HG03039 (cell line): ENCODE data around the gene CCDC178.

Source experiments
- ATAC-seq: cut with Tn5 transposase; IDR thresholded peaks from one replicate; pipeline ENCODE4 v1.9.1; 2021; ENCODE audit warnings: mild to moderate bottlenecking, moderate library complexity; ENCODE audit not compliant: unreplicated experiment

Gene CCDC178

GRCh38 chr18:33146014-33146413, 294.5 kb downstream of the CCDC178 start:
- no peak for ATAC-seq

DNA sequence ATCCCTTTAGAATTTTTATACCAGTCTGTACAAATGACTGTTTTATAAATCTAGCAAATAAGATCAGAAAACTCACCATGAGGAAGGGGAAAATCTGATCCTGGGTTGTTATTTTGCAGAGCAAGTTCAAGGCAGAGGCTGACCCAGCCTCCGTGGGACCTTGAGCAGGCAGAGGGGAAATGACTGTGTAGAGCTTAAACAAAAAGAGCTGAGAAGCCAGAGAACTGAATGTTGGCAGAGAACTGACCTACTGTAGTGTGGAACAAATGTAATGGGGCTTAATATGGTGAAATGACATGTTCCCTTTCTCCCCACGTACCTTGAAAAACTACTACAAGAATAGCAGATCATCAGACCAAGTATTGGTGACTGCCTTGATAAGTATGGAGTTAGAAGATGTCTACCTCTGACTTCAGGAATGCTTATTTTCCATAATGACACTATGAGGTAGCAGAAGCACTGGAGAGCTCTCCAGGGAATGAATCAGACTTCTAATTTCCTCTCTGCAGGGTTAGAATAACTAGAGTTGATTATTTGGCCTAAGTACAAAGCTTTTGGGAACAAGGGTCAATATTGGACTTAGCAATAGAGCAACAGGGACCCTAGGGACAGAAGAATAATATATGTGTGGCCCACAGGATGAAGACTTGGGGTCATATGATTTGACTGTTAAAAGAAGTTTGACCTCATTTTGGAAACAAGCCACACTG, 304.4 kb downstream of the CCDC178 start:
- ATAC-seq: no peak

- ATAC-seq: no peak
These were observed 307.9 kb downstream of the CCDC178 start for GRCh38 chr18:33132657-33133056.

DNA sequence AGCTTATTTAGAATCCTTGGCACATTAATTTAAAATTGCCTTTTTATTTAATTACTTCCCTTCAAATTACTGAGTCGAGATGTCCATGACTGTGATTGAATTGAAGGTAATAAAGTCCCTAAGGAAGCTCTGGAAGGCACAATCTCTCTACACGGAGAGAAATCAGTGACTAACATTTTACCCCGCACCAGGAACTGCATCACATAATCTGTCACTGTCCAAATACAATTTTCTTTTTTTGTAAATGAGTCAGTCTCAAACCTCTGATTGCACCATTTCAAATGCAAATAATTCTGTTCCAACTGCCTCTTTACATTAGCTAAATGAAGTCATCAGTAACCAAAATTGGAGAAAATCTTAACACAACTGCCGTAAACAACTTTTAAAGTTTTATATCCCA, 311.9 kb downstream of the CCDC178 start:
- no peak for ATAC-seq

DNA sequence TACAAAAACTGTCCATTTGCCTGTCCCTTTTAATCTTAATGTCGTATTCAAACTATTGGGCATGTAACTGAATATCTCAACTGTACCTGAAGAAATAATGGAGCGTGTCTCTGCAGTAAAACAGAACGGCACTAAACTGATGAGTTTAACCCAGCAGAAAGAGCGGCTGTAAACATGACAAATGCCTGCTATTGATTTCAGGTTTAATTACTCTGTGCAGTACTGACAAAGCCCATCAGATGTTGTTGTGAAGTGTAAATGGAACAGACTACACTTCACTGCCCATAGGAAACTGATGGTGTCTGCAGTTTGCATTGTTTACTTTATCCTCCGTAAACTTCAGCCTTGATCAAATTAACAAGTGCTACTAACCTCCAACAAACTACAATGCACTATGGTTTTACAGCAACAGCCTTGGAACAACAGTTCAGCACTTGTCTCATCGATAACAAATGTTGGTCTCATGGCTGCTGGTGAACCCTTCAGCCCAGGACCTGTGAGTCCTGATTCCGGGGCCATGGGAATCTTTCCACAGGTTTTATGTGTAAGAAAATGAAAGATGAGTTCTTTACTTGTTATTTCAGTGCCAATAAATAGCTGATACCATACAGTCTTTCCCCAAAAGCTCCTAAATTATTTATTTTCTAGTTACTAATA, 316.5 kb downstream of the CCDC178 start:
- ATAC-seq: no peak

GRCh38 chr18:33116376-33116775, 324.1 kb downstream of the CCDC178 start:
- no peak for ATAC-seq

- ATAC-seq: no peak
These were observed 324.6 kb downstream of the CCDC178 start for GRCh38 chr18:33115917-33116316.

- ATAC-seq: no peak
These were observed 325.0 kb downstream of the CCDC178 start for GRCh38 chr18:33115476-33115875.

- ATAC-seq: no peak
These were observed 325.8 kb downstream of the CCDC178 start for GRCh38 chr18:33114749-33115148.

DNA sequence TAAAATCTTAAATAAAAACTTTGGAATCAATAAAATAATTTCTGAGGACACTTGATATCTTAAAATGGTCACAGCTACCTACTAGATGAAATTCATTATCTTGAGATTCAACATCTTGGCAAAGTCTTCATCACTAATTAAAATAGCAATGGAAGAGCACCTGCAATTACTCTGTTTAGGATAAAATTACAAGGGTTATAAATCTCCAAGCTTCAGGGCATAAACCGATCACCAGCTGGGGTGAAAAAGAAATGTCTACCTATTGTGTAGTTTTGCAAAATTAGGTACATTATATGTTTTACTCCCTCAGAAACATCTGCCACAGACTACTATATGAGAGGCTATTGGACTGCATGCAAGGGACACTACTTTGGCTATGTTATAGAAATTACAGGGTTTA, 327.1 kb downstream of the CCDC178 start:
- no peak for ATAC-seq

DNA sequence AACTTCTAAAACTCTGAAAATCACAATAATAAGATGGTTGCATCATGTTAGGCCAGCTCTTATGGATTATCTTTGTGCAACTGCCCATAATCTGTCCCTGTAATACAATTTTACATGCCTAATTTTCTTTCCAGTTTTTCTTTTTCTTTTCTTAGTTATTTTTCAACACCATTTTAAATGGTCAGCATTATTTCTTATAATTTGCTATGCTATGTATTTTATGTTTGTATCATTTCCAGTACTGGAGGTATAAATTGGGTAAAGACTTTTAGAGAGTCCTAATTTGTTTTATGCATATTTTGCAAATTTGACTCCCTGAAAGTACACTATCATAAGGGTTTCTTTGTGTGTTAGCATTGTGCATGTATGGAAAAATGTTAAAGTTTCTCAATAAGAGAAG, 333.0 kb downstream of the CCDC178 start:
- no peak for ATAC-seq

DNA sequence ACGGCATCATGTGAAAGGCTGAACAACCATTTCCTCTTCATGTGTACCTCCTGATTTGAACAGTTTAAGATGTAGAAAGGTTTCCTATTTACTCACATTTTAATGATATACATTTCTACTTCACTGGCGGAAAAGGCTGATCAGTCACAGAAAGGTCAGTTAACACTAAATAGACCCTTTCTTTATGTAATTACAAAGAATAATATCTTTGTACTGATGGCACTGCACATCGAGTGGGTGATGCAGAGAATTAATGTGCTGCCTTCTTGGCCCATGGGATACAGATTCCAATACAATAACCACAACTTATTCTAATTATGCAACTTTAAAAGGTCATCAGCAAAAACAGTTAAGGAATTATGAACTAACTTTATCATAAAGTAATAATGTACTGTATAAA, 339.2 kb downstream of the CCDC178 start:
- no peak for ATAC-seq

DNA sequence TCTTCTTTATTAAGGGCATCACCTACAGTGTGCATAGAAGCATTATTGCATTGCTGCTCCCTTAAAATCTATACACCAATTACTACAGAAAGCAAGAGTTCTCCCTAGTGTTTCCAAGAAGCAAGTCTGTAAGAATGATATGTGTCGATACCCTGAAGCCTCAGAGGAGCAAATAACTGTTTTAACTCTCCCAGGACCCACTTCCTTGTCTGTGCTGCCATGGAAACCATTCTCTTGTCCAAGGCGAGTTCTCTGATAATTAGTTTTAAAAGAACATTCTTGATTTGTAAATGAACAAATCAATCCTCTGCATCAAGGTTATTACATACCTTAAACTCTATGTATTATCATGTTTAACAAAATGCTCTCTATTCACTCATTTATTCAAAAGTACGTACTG, 340.9 kb downstream of the CCDC178 start:
- ATAC-seq: no peak

DNA sequence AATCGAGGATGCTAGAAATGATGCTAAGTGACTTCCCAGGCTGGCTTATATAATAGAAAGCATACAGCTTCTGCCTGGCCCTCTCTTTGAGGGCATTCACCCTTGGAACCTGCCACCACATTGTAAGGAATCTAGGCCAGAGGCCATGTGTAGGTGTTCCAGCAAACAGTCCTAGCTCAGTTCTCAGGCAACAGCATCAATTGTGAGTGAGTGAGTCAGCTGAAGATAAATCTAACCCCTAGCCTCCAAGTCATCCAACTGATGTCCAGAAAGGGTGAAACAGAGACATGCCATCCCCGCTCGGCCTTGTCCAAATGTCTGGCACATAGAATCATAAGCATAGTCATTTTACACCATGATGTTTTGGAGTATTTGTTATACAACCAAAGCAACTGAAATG, 343.4 kb downstream of the CCDC178 start:
- ATAC-seq: no peak

DNA sequence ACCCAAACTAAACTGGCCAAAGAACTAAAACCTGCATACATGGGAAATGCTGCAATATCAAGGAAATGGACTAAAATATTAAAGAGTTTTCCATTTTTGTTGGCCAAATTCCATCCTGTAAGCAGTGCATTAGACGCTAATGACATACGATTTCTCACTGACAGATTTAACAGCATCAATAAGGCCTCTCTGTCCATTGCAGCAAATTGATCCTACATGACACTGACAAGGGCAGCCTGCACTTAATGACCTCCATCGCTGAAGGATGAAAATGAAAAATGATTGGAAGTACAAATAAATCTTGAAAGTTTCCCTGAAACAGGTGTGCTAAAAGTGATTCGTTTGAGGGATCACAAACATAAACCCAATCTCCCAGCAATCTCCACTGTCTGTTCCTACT, 350.1 kb downstream of the CCDC178 start:
- ATAC-seq: no peak

DNA sequence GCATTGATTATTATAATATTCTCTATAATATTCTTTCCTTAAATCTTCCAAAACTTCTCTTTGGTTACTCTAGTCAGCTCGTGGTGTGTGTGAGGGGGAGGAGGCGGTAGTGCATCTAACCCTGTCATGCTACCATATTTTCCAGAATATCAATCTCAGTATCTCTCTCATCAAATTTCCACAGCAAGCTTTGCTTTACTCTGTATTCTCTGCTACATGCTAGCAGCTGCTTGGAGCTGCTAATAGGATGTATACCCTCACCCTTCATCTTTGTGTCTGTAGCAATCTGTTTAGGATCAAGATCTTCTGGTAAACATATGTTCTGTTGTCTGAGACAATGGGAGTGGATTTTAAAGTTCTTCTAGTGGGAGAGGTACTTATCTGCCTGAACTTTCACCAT, 363.9 kb downstream of the CCDC178 start:
- ATAC-seq: no peak

- no peak for ATAC-seq
These were observed 366.4 kb downstream of the CCDC178 start for GRCh38 chr18:33074125-33074524.

DNA sequence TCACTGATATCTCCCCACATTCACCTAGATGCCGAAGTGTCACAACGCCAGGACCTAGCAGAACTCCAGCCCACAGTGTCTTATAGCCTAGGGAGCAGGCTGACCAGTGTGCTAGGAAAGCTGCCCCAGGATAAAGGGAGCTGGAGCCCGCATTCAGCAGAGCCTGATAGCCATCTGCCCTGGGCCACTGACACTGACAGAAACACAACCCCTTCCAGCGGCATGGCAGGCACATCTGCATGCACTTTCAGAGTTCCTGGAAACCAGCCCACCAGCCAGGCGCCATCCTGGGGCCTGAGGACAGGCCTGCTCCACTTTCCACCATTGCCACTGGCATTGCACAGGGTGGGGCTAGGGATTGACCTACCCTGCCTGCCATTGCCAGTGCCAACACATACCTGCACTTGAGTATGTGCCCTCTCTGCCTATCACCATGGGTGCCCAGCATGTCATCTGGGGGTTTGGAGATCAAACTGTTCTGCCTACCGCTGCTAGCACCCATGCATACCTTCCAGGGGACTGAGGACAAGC, 377.6 kb downstream of the CCDC178 start:
- no peak for ATAC-seq

DNA sequence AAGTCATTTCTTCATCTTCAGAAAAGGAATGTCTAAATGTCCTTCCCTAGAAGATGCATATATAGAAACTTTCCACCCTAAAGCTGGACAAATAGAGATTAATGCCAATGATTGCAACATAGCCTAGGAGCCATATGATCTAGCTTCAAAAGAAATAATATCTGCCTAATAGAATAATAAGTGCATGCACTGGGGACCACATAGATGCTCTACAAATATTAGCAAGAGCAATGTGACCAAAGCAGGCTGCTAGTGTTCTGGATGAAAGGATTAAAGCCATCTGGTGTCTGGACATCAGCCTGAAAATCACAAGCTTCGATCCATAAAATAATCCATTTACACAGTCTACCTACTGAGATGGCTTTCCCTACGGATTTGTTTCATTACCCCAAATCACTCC, 387.6 kb downstream of the CCDC178 start:
- no peak for ATAC-seq

GRCh38 chr18:33051407-33051806, 389.1 kb downstream of the CCDC178 start:
- no peak for ATAC-seq

DNA sequence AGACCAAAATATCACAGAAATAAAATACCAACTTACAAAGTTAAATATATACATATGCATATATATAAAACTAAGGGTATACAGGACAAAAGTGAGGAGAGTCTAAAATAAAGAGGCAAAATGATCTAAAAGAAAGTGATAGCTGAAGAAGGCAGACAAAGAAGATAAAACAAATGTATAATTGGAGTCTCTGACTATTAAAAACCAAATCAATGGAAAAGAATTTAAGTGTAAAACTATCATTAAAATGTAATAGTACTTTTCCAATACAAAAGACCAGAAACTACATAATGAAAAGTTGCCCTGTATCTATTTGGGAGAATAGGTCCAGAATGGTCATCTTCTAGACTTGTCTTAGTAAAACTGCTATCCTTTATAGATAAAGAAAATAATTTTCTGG, 400.3 kb downstream of the CCDC178 start:
- no peak for ATAC-seq

DNA sequence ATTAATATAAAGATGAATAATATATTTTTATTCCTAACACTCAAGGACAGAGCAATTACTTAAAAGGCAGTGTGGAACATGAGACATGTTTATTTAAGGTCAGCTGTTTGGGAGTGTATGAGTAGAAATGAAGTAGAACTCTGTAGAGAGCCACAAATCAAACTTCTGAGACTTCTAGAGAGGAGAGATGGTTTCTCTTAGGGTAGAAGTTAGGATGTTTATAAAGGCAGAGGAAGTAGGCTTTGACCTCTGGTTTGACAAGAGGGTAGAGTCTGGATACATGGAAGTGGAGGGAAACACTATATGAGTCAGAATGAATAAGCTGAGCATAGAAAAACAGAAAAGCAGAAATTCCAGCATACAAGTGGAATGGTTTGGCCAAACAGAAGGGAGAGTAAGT, 405.6 kb downstream of the CCDC178 start:
- no peak for ATAC-seq

- ATAC-seq: no peak
These were observed 406.3 kb downstream of the CCDC178 start for GRCh38 chr18:33034212-33034611.
